Mesenchymal stem cell (in vitro differentiated cells and primary cell): Measurements from ENCODE around the gene LRRTM1.

ENCODE experiments used
- DNase-seq: peaks from one replicate; pipeline ENCODE4 v3.0.0-alpha.2; 2013
- H2AFZ ChIP-seq: one replicate; pipeline ENCODE4 v1.6.1; 2013; ENCODE audit warnings: low read depth, mild to moderate bottlenecking, control low read depth, inconsistent platforms, low read length, moderate library complexity
- H2AK5ac ChIP-seq: 2 replicates; pipeline ENCODE4 v1.6.1; 2013; ENCODE audit warnings: low read length, moderate library complexity, mild to moderate bottlenecking, inconsistent platforms; ENCODE audit not compliant: severe bottlenecking
- H2BK120ac ChIP-seq: one replicate; pipeline ENCODE4 v1.6.1; 2013; ENCODE audit warnings: low read depth, mild to moderate bottlenecking, inconsistent platforms, low read length, moderate library complexity
- H2BK12ac ChIP-seq, 2 experiments: one replicate each; pipeline ENCODE4 v1.6.1; 2013; ENCODE audit warnings: inconsistent platforms in 2 of 2, low read length in 2 of 2, mild to moderate bottlenecking in 2 of 2, moderate library complexity in 2 of 2, control low read depth in 1 of 2
- H2BK15ac ChIP-seq: one replicate; pipeline ENCODE4 v1.6.1; 2013; ENCODE audit warnings: mild to moderate bottlenecking, low read depth, inconsistent platforms; ENCODE audit not compliant: poor library complexity, severe bottlenecking
- H2BK5ac ChIP-seq: 2 replicates; pipeline ENCODE4 v1.6.1; 2013; ENCODE audit warnings: low read depth, mild to moderate bottlenecking, low read length, control low read depth, inconsistent platforms; ENCODE audit not compliant: poor library complexity, severe bottlenecking
- H3K14ac ChIP-seq, 2 experiments: one replicate each; pipeline ENCODE4 v1.6.1; 2013; ENCODE audit warnings: inconsistent platforms in 2 of 2, low read length in 2 of 2, control low read depth in 1 of 2, mild to moderate bottlenecking in 1 of 2, moderate library complexity in 1 of 2
- H3K18ac ChIP-seq, 2 experiments: one replicate each; pipeline ENCODE4 v1.6.1; 2013; ENCODE audit warnings: inconsistent platforms in 2 of 2, low read length in 2 of 2, control low read depth in 1 of 2, low read depth in 1 of 2, mild to moderate bottlenecking in 1 of 2
- H3K23ac ChIP-seq, 2 experiments: one replicate each; pipeline ENCODE4 v1.6.1; 2013; ENCODE audit warnings: inconsistent platforms in 2 of 2, low read length in 2 of 2, mild to moderate bottlenecking in 2 of 2, moderate library complexity in 2 of 2, control low read depth in 1 of 2
- H3K27ac ChIP-seq: 2 replicates; pipeline ENCODE4 v1.5.1; 2013; ENCODE audit warnings: mild to moderate bottlenecking, moderate library complexity, low read length, control low read depth, inconsistent platforms; ENCODE audit not compliant: poor library complexity, severe bottlenecking
- H3K27me3 ChIP-seq, 2 experiments: 2 replicates each; pipeline versions ENCODE4 v1.6.1 to v1.7.0; 2013; ENCODE audit warnings: low read length in 2 of 2, mild to moderate bottlenecking in 2 of 2, moderate library complexity in 2 of 2, control low read depth in 1 of 2, inconsistent platforms in 1 of 2; ENCODE audit not compliant: control insufficient read depth in 1 of 2, insufficient read depth in 1 of 2
- H3K36me3 ChIP-seq, 2 experiments: 2 replicates each; pipeline versions ENCODE4 v1.6.1 to v1.7.0; 2013; ENCODE audit warnings: low read length in 2 of 2, control low read depth in 1 of 2, inconsistent platforms in 1 of 2, low read depth in 1 of 2, mild to moderate bottlenecking in 1 of 2; ENCODE audit not compliant: insufficient read depth in 2 of 2, control insufficient read depth in 1 of 2
- H3K4ac ChIP-seq, 2 experiments: one replicate each; pipeline ENCODE4 v1.6.1; 2013; ENCODE audit warnings: inconsistent platforms in 2 of 2, low read length in 2 of 2, mild to moderate bottlenecking in 2 of 2, moderate library complexity in 2 of 2, control low read depth in 1 of 2, low read depth in 1 of 2
- H3K4me1 ChIP-seq: 2 replicates; pipeline ENCODE4 v1.6.1; 2013; ENCODE audit warnings: low read depth, low read length, control low read depth; ENCODE audit not compliant: control insufficient read depth, insufficient read depth
- H3K4me2 ChIP-seq: 2 replicates; pipeline ENCODE4 v1.6.1; 2013; ENCODE audit warnings: low read length, mild to moderate bottlenecking, inconsistent platforms; ENCODE audit not compliant: poor library complexity, severe bottlenecking
- H3K4me3 ChIP-seq, 2 experiments: 2 replicates each; pipeline versions ENCODE4 v1.5.1 to v1.7.0; 2013; ENCODE audit warnings: low read length in 2 of 2, mild to moderate bottlenecking in 2 of 2, control low read depth in 1 of 2, low read depth in 1 of 2; ENCODE audit not compliant: insufficient read depth in 1 of 2
- H3K79me1 ChIP-seq: replicated peaks from 2 replicates; pipeline ENCODE4 v1.6.1; 2013; ENCODE audit warnings: mild to moderate bottlenecking, control low read depth, low read length, inconsistent platforms; ENCODE audit not compliant: poor library complexity, severe bottlenecking
- H3K9ac ChIP-seq: 2 replicates; pipeline ENCODE4 v1.7.0; 2013; ENCODE audit warnings: mild to moderate bottlenecking, low read length, moderate library complexity
- H3K9me3 ChIP-seq: 2 replicates; pipeline ENCODE4 v1.7.0; 2013; ENCODE audit warnings: mild to moderate bottlenecking, low read length; ENCODE audit not compliant: control insufficient read depth
- H4K8ac ChIP-seq: one replicate; pipeline ENCODE4 v1.6.1; 2013; ENCODE audit warnings: inconsistent platforms, mild to moderate bottlenecking, low read length, moderate library complexity
- H4K91ac ChIP-seq: one replicate; pipeline ENCODE4 v1.6.1; 2013; ENCODE audit warnings: mild to moderate bottlenecking, low read length, inconsistent platforms
- WGBS: methylation state at CpG from one replicate; pipeline ENCODE4 v1.1.7; 2013; ENCODE audit warnings: mixed read lengths; 5-methylcytosine and 5-hydroxymethylcytosine counted together

The LRRTM1 gene

GRCh38 chr2:80326214-80326613, 21.7 kb upstream of the LRRTM1 start:
- no peaks in the 10 kb centered on the region for H3K79me1 ChIP-seq
- H2AFZ ChIP-seq, result no peak overlapping the region
- no peaks in the 10 kb centered on the region for H3K9me3 ChIP-seq
- no peak overlapping the region for H3K18ac ChIP-seq
- no peak overlapping the region for H3K23ac ChIP-seq
- H4K91ac ChIP-seq, result no peak overlapping the region
- H3K4me2 ChIP-seq, result no peak overlapping the region
- no peaks in the 10 kb centered on the region for H3K36me3 ChIP-seq
- H2BK12ac ChIP-seq, result no peak overlapping the region
- H2BK5ac ChIP-seq, result no peak overlapping the region
- H2BK15ac ChIP-seq, result no peak overlapping the region
- H3K4me1 ChIP-seq, result no peaks in the 10 kb centered on the region
- no peak overlapping the region for H2AK5ac ChIP-seq
- H3K14ac ChIP-seq, result no peak overlapping the region
- H3K4me3 ChIP-seq, result no peak overlapping the region
- no peak overlapping the region for H4K8ac ChIP-seq
- H3K27ac ChIP-seq, result no peak overlapping the region
- peak overlapping the region; percentile 34 for H3K9ac ChIP-seq
- no peak overlapping the region for H2BK120ac ChIP-seq
- DNase-seq, result peak; percentile 58
- H3K4ac ChIP-seq, result no peak overlapping the region
- peaks cover 0 to 20% of the 10 kb centered on the region in 2 experiments for H3K27me3 ChIP-seq

GRCh38 chr2:80324525-80324924, 20.0 kb upstream of the LRRTM1 start:
- H3K4me2 ChIP-seq, result no peak overlapping the region
- no peak overlapping the region for H4K8ac ChIP-seq
- no peak overlapping the region for H2AK5ac ChIP-seq
- no peak overlapping the region for H2BK5ac ChIP-seq
- H2BK15ac ChIP-seq, result no peak overlapping the region
- no peaks in the 10 kb centered on the region for H3K4me1 ChIP-seq
- no peak for DNase-seq
- peaks cover 0 to 24% of the 10 kb centered on the region in 2 experiments for H3K27me3 ChIP-seq
- no peak overlapping the region for H2BK12ac ChIP-seq
- no peaks in the 10 kb centered on the region for H3K36me3 ChIP-seq
- H3K14ac ChIP-seq, result no peak overlapping the region
- no peak overlapping the region for H2AFZ ChIP-seq
- no peak overlapping the region for H3K4ac ChIP-seq
- no peak overlapping the region for H2BK120ac ChIP-seq
- no peaks in the 10 kb centered on the region for H3K9me3 ChIP-seq
- H4K91ac ChIP-seq, result no peak overlapping the region
- no peak overlapping the region for H3K9ac ChIP-seq
- H3K23ac ChIP-seq, result no peak overlapping the region
- H3K4me3 ChIP-seq, result no peak overlapping the region
- 68% methylated on average over 3 of the region's 3 CpGs for WGBS
- no peaks in the 10 kb centered on the region for H3K79me1 ChIP-seq
- no peak overlapping the region for H3K18ac ChIP-seq
- no peak overlapping the region for H3K27ac ChIP-seq

- no peak overlapping the region for H3K23ac ChIP-seq
Measured at GRCh38 chr2:80323610-80324009, 19.1 kb upstream of the LRRTM1 start.

GRCh38 chr2:80322958-80323357, 18.4 kb upstream of the LRRTM1 start:
- Histone ChIP-seq H3K14ac (peak overlapping the region in 1 of 2 experiments; percentile 68), H3K23ac (no peak overlapping the region), H4K91ac (no peak overlapping the region), H3K18ac (peak overlapping the region in 1 of 2 experiments; percentile 34), H2BK5ac (no peak overlapping the region), H2AFZ (no peak overlapping the region), H3K4me2 (no peak overlapping the region), H3K4me3 (peak overlapping the region in 1 of 2 experiments; percentile 45), H3K9me3 (no peaks in the 10 kb centered on the region), H3K27ac (no peak overlapping the region), H4K8ac (no peak overlapping the region), H3K27me3 (peaks cover 0 to 31% of the 10 kb centered on the region in 2 experiments), H3K4me1 (no peaks in the 10 kb centered on the region), H2BK12ac (no peak overlapping the region), H2BK120ac (no peak overlapping the region), H3K36me3 (no peaks in the 10 kb centered on the region), H3K79me1 (no peaks in the 10 kb centered on the region), H2AK5ac (no peak overlapping the region), H3K9ac (no peak overlapping the region), H3K4ac (no peak overlapping the region), H2BK15ac (no peak overlapping the region)
- WGBS, result 92% methylated on average over 14 of the region's 14 CpGs
- no peak for DNase-seq

More at GRCh38 chr2:80323610-80324009, 19.1 kb upstream of the LRRTM1 start:
- H3K4me1 ChIP-seq, result no peaks in the 10 kb centered on the region
- no peak overlapping the region for H4K91ac ChIP-seq
- no peak overlapping the region for H2AK5ac ChIP-seq
- no peak overlapping the region for H4K8ac ChIP-seq
- no peak overlapping the region for H3K4ac ChIP-seq
- H3K36me3 ChIP-seq, result no peaks in the 10 kb centered on the region
- peaks cover 0 to 25% of the 10 kb centered on the region in 2 experiments for H3K27me3 ChIP-seq
- H2BK120ac ChIP-seq, result no peak overlapping the region
- no peak overlapping the region for H3K14ac ChIP-seq
- no CpG with 5 or more reads among the region's 1 CpG for WGBS
- no peak overlapping the region for H2BK5ac ChIP-seq
- no peak overlapping the region for H3K27ac ChIP-seq
- no peak overlapping the region for H2BK12ac ChIP-seq
- H3K79me1 ChIP-seq, result no peaks in the 10 kb centered on the region
- no peaks in the 10 kb centered on the region for H3K9me3 ChIP-seq
- no peak for DNase-seq
- no peak overlapping the region for H2AFZ ChIP-seq
- H2BK15ac ChIP-seq, result no peak overlapping the region
- H3K18ac ChIP-seq, result no peak overlapping the region
- H3K4me2 ChIP-seq, result no peak overlapping the region
- H3K9ac ChIP-seq, result no peak overlapping the region
- no peak overlapping the region for H3K4me3 ChIP-seq
